GM12872 (cell line): ENCODE results near the gene GIMAP4.

Source experiments
- TF ChIP-seq, protein P1 (sequence below): IDR thresholded peaks from 3 replicates; pipeline ENCODE4 v1.5.1; 2011; ENCODE audit warnings: low read depth, mild to moderate bottlenecking, low read length, moderate library complexity; ENCODE audit not compliant: insufficient read depth

GIMAP4 gene

DNA sequence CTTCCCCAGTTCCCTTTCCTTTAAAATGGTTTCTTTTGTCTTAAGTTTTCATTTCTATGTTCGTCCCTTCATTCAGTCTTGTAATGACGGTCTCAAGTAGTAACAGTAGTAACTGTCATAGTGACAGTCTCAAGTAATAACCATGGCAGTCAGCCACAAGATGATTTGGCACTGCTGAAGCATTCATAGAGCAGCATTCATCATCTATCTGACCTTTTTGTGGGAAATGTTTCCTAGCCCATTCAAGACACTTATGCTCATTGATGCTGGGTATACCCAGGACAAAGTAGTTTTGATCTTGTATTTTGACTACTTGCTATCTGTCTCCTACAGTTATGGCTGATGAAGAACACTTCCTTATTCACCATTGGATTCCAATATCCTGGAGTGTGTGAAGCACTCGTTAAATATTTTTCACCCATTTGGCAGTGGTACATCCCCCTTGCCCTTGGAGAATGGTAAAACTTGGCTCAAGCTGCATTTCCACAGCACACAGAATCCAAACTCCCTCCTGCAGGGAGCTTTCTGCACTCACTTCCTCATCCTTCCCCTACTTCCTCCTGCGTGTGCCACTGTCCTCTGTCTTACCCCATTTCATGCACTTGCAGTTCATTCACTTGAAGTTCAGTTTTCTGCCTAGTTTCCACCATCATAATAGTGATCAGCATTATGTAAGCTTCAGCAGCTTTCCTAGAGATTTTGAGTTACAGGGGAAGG is 19.0 kb downstream of the GIMAP4 start:
- TF ChIP-seq, protein P1, sequence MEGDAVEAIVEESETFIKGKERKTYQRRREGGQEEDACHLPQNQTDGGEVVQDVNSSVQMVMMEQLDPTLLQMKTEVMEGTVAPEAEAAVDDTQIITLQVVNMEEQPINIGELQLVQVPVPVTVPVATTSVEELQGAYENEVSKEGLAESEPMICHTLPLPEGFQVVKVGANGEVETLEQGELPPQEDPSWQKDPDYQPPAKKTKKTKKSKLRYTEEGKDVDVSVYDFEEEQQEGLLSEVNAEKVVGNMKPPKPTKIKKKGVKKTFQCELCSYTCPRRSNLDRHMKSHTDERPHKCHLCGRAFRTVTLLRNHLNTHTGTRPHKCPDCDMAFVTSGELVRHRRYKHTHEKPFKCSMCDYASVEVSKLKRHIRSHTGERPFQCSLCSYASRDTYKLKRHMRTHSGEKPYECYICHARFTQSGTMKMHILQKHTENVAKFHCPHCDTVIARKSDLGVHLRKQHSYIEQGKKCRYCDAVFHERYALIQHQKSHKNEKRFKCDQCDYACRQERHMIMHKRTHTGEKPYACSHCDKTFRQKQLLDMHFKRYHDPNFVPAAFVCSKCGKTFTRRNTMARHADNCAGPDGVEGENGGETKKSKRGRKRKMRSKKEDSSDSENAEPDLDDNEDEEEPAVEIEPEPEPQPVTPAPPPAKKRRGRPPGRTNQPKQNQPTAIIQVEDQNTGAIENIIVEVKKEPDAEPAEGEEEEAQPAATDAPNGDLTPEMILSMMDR: no peak

DNA sequence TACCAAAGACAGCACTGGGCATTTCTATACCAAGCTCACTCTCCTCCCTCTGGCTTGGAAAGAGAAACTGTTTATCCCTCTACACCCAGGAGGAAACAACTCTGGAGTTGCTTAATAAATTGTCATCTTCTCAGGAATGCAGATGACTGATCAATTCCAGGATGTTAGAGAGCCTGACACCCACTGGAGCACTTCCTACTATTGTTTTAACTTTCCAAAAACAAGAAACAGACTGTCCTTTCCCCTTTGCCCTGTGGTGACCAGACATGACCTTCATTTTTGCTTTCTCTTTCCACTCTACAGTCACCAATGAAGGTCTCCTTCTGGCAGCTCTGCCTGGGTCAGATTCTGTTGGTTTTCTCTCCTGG is 19.6 kb downstream of the GIMAP4 start:
- TF ChIP-seq, protein P1: no peak

DNA sequence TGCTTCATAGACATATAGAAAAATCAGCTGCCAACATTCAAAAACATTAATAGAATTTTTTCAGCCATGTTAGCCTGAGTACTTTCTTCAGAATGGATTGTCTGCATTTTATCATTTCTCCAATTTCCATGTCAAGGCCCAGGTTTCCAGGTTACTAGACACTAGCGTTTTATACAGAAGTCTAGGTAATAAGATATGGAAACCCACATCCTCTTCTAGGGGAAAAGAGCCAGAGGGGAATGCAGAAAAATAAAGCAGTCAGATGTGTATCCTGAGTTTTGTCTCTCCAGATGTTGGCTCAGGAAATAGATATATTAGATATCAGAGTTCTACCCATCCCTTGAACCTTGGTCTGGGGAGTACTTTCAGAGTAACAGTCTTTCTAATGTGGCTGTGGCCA is 20.4 kb downstream of the GIMAP4 start:
- TF ChIP-seq, protein P1: no peak

DNA sequence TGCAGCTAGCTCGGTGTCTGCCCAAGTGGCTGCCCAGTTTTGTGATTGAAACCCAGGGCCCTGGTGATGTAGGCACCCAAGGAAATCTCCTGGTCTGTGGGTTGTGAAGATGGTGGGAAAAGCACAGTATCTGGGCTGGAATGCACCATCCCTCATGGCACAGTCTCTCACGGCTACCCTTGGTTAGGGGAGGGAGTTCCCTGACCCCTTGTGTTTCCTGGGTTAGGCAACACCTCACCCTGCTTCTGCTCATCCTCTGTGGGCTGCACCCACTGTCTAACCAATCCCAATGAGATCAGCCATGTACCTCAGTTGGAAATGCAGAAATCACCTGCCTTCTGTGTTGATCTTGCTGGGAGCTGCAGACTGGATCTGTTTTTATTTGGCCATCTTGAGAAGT is 27.6 kb downstream of the GIMAP4 start:
- TF ChIP-seq, protein P1: no peak

DNA sequence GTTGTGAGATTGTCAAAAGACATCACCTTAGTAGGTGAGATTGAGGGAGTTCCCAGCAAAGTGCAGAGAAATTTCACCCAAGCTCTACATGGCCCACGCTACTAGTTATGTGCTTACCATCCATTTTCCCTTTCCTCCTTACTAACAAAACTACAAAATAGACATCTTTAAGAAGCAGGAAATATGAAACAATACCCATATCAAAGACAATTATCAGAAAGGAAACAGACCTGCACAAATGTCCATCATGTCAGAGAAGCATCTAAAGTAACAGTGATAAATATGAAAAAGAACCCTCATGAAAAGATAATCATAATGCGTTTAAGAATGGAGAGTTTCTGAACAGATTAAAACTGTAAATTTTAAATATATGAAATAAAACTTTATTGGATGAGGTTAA is 28.2 kb downstream of the GIMAP4 start:
- TF ChIP-seq, protein P1: no peak

DNA sequence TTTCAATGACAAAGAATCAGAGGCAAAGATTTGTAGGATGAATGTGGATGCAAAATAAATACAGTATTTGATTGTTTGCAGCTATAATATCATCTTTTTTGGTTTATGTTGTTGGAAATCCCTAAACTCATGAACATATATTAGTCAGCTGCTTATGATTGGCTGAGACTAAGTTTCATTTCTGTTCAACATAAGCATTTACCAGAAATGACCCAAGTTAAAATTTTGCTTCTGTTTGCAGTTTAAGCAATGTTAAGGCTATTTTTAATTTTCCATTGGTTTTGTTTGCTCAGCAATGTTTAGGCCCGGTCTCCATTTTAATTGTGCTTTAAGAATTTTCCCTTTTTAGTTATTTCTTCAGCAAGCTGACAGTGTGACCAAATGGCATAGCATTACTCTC is 43.0 kb downstream of the GIMAP4 start:
- TF ChIP-seq, protein P1: no peak

DNA sequence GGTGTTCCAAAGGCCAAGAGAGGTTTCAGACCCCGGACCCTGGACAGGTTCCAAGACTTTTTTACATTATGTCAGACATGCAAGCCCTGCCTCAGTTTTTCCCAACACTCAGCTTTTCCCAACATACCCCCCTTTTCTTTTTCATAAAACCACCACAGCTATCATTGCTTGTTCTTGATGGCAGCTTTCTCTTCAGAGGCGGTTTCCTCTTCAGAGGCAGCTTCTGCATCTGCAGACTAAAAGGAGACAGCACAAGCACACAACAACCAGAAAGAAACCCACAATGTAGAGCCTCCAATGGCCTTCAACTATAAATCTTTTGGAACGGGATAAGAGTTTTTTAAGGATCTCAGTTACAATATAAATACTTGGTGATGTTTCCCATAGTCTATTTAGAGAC is 45.7 kb downstream of the GIMAP4 start:
- TF ChIP-seq, protein P1: no peak
